GM23338 (cell line): ENCODE results near the gene KCNC4. TPM values are rescaled to one million over a fixed set of nuclear protein-coding genes. Genes with fewer than 3 reads are reported as not detected.
A peak's percentile ranks its signal among the peaks of the same experiment; 100 is the strongest.

Experiments used
- ATAC-seq: fragments of 200-7000 bp; cut with Tn5 transposase; 3 replicates; pipeline ENCODE4 v1.9.1; 2020
- DNase-seq: peaks from one replicate; pipeline ENCODE4 v3.0.0-alpha.2; 2015; ENCODE audit warnings: low spot score
- H2AFZ ChIP-seq: fragments of 200-600 bp; sonication (generic); 2 replicates; pipeline ENCODE4 v1.8.0; 2016; ENCODE audit warnings: antibody characterized with exemption, mild to moderate bottlenecking, moderate library complexity
- H3F3A ChIP-seq: fragments of 200-600 bp; sonication (generic); replicated peaks from 2 replicates; pipeline ENCODE4 v1.8.0; 2017; ENCODE audit warnings: antibody characterized with exemption, mixed run types, low read depth
- H3K27ac ChIP-seq: fragments of 200-600 bp; sonication (generic); 2 replicates; pipeline ENCODE4 v1.6.1; 2016; ENCODE audit warnings: low read depth
- H3K27me3 ChIP-seq: fragments of 200-600 bp; sonication (generic); 2 replicates; pipeline ENCODE4 v1.8.0; 2016; ENCODE audit warnings: mild to moderate bottlenecking, mixed run types, moderate library complexity; ENCODE audit not compliant: insufficient read depth
- H3K36me3 ChIP-seq: fragments of 200-600 bp; sonication (generic); 2 replicates; pipeline ENCODE4 v1.8.0; 2016; ENCODE audit warnings: mild to moderate bottlenecking; ENCODE audit not compliant: insufficient read depth
- H3K4me1 ChIP-seq: fragments of 200-600 bp; sonication (generic); 2 replicates; pipeline ENCODE4 v1.8.0; 2016; ENCODE audit warnings: mild to moderate bottlenecking, moderate library complexity; ENCODE audit not compliant: insufficient read depth
- H3K4me2 ChIP-seq: fragments of 200-600 bp; sonication (generic); 2 replicates; pipeline ENCODE4 v1.7.1; 2017; ENCODE audit warnings: mixed run types
- H3K4me3 ChIP-seq: fragments of 200-600 bp; sonication (generic); 2 replicates; pipeline ENCODE4 v1.6.1; 2016; ENCODE audit warnings: mixed run types
- H3K79me2 ChIP-seq: fragments of 200-600 bp; sonication (generic); replicated peaks from 2 replicates; pipeline ENCODE4 v1.8.0; 2017; ENCODE audit warnings: mild to moderate bottlenecking; ENCODE audit not compliant: insufficient read depth
- H3K9me2 ChIP-seq: fragments of 200-600 bp; sonication (generic); 2 replicates; pipeline ENCODE4 v1.8.0; 2017; ENCODE audit not compliant: insufficient read depth
- H4K20me1 ChIP-seq: fragments of 200-600 bp; sonication (generic); replicated peaks from 2 replicates; pipeline ENCODE4 v1.8.0; 2017; ENCODE audit warnings: mild to moderate bottlenecking; ENCODE audit not compliant: insufficient read depth
- H3K27ac Mint-ChIP-seq: 2 replicates; pipeline ENCODE4 v1.8.0; 2020; ENCODE audit warnings: inconsistent platforms, mild to moderate bottlenecking, moderate library complexity, mixed read lengths
- H3K27me3 Mint-ChIP-seq: 3 replicates; pipeline ENCODE4 v1.8.0; 2022; ENCODE audit warnings: low read depth, mild to moderate bottlenecking, moderate library complexity, mixed read lengths, inconsistent platforms; ENCODE audit not compliant: insufficient read depth, poor library complexity
- H3K36me3 Mint-ChIP-seq: 3 replicates; pipeline ENCODE4 v1.8.0; 2021; ENCODE audit warnings: low read depth, mild to moderate bottlenecking, inconsistent platforms, moderate library complexity, mixed read lengths
- H3K4me1 Mint-ChIP-seq: 3 replicates; pipeline ENCODE4 v1.8.0; 2020; ENCODE audit warnings: mild to moderate bottlenecking, inconsistent platforms, mixed read lengths
- H3K4me3 Mint-ChIP-seq: 3 replicates; pipeline ENCODE4 v1.8.0; 2021; ENCODE audit warnings: moderate library complexity, mild to moderate bottlenecking, inconsistent platforms, mixed read lengths
- H3K9me3 Mint-ChIP-seq: 3 replicates; pipeline ENCODE4 v1.8.0; 2020; ENCODE audit warnings: moderate library complexity, mild to moderate bottlenecking, inconsistent platforms, mixed read lengths
- EZH2 ChIP-seq: fragments of 200-600 bp; sonication (generic); IDR thresholded peaks from one replicate; pipeline ENCODE4 v1.8.0; 2017; ENCODE audit warnings: antibody characterized with exemption, mild to moderate bottlenecking, low read depth; ENCODE audit not compliant: unreplicated experiment
- EZH2phosphoT487 ChIP-seq: fragments of 200-600 bp; sonication (generic); IDR thresholded peaks from one replicate; pipeline ENCODE4 v1.8.1; 2018; ENCODE audit warnings: antibody characterized with exemption; ENCODE audit not compliant: unreplicated experiment
- JUNB ChIP-seq: IDR thresholded peaks from one replicate; pipeline ENCODE4 v1.6.1; 2016; ENCODE audit warnings: antibody characterized with exemption; ENCODE audit not compliant: unreplicated experiment
- NANOG ChIP-seq: IDR thresholded peaks from 2 replicates; pipeline ENCODE4 v1.6.1; 2016; ENCODE audit warnings: antibody characterized with exemption, borderline replicate concordance
- STAT1 ChIP-seq: IDR thresholded peaks from one replicate; pipeline ENCODE4 v1.6.1; 2016; ENCODE audit warnings: antibody characterized with exemption; ENCODE audit not compliant: unreplicated experiment
- polyA plus RNA-seq: library from polyadenylated mRNA; unstranded; fragments of >200 nt; fragmentation: Nextera tagmentation; extraction: Ambion mirVana; gene quantifications from 2 replicates; pipeline ENCODE4 v1.2.1, GENCODE V29; 2016
- total RNA-seq: library from RNA; depleted of rRNA; stranded (reverse); fragments of >200 nt; shearing (Covaris generic); gene quantifications from 2 replicates; pipeline ENCODE4 v1.2.3, GENCODE V29; 2014
- TF ChIP-seq, protein P1 (sequence below), 2 experiments: fragments of 200-600 bp in 1 of 2; sonication (generic) in 1 of 2; conservative IDR thresholded peaks; 2 replicates each; pipeline versions ENCODE4 v1.5.1 to v1.6.1; 2016 to 2017; ENCODE audit warnings: antibody characterized with exemption in 2 of 2, low read depth in 2 of 2, mild to moderate bottlenecking in 2 of 2, moderate library complexity in 1 of 2
- TF ChIP-seq, protein P2 (sequence below): IDR thresholded peaks from one replicate; pipeline ENCODE4 v1.6.1; 2018; ENCODE audit warnings: antibody characterized with exemption; ENCODE audit not compliant: unreplicated experiment
- TF ChIP-seq, protein P3 (sequence below): fragments of 250-450 bp; sonication (Bioruptor Pico); IDR thresholded peaks from 2 replicates; pipeline ENCODE4 v1.5.0; 2020; ENCODE audit warnings: mild to moderate bottlenecking, moderate library complexity

The KCNC4 gene
- total and polyA plus RNA-seq, 2 experiments from 2014 or later, result 3.5 to 10.7 TPM

DNA sequence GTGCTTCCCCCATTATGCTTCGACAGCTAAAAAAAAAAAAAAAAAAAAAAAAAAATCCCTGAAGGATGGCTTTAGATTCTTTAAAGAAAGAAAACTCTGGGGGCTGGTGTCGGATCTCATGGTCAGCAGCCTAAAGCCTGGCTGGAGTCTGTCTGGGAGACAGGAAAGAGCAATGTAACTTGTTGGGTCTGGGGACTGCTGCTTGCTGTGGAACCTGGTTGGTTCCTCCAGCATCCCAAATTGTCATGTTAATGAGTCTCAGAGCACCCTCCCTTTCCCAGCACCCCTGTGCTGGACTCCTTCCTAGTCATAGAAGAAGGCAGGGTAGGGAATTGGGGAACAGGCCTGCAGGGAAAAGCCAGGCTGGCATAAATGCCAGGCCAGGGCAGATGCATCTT lies 3.0 kb downstream of the KCNC4 start:
- H3K9me2 ChIP-seq, result no peaks in the 10 kb centered on the region
- no peaks in the 10 kb centered on the region; the same call in 1 of the 2 replicates for H4K20me1 ChIP-seq
- Mint-ChIP-seq H3K36me3 (no peaks in the 10 kb centered on the region; the same call in 2 of the 3 replicates), H3K4me1 (peaks cover 43% of the 10 kb centered on the region), H3K9me3 (no peaks in the 10 kb centered on the region; the same call in 2 of the 3 replicates), H3K27ac (no peak overlapping the region), H3K27me3 (peaks cover 18% of the 10 kb centered on the region), H3K4me3 (peak overlapping the region; percentile 70)
- H2AFZ ChIP-seq, result no peak overlapping the region
- H3K27ac ChIP-seq, result no peak overlapping the region
- H3K27me3 ChIP-seq, result peaks cover 36% of the 10 kb centered on the region
- H3K4me3 ChIP-seq, result peak overlapping the region; percentile 82
- peaks cover 28% of the 10 kb centered on the region for H3K4me1 ChIP-seq
- no peak for TF ChIP-seq NANOG
- no peak for TF ChIP-seq EZH2
- no peak for TF ChIP-seq JUNB
- TF ChIP-seq EZH2phosphoT487, result no peak
- TF ChIP-seq STAT1, result no peak
- TF ChIP-seq, protein P1, sequence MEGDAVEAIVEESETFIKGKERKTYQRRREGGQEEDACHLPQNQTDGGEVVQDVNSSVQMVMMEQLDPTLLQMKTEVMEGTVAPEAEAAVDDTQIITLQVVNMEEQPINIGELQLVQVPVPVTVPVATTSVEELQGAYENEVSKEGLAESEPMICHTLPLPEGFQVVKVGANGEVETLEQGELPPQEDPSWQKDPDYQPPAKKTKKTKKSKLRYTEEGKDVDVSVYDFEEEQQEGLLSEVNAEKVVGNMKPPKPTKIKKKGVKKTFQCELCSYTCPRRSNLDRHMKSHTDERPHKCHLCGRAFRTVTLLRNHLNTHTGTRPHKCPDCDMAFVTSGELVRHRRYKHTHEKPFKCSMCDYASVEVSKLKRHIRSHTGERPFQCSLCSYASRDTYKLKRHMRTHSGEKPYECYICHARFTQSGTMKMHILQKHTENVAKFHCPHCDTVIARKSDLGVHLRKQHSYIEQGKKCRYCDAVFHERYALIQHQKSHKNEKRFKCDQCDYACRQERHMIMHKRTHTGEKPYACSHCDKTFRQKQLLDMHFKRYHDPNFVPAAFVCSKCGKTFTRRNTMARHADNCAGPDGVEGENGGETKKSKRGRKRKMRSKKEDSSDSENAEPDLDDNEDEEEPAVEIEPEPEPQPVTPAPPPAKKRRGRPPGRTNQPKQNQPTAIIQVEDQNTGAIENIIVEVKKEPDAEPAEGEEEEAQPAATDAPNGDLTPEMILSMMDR (conservative IDR thresholded peaks at IDR 0.05; ENCODE audit: low read depth in 2 of 2), result no peak
- TF ChIP-seq, protein P2, sequence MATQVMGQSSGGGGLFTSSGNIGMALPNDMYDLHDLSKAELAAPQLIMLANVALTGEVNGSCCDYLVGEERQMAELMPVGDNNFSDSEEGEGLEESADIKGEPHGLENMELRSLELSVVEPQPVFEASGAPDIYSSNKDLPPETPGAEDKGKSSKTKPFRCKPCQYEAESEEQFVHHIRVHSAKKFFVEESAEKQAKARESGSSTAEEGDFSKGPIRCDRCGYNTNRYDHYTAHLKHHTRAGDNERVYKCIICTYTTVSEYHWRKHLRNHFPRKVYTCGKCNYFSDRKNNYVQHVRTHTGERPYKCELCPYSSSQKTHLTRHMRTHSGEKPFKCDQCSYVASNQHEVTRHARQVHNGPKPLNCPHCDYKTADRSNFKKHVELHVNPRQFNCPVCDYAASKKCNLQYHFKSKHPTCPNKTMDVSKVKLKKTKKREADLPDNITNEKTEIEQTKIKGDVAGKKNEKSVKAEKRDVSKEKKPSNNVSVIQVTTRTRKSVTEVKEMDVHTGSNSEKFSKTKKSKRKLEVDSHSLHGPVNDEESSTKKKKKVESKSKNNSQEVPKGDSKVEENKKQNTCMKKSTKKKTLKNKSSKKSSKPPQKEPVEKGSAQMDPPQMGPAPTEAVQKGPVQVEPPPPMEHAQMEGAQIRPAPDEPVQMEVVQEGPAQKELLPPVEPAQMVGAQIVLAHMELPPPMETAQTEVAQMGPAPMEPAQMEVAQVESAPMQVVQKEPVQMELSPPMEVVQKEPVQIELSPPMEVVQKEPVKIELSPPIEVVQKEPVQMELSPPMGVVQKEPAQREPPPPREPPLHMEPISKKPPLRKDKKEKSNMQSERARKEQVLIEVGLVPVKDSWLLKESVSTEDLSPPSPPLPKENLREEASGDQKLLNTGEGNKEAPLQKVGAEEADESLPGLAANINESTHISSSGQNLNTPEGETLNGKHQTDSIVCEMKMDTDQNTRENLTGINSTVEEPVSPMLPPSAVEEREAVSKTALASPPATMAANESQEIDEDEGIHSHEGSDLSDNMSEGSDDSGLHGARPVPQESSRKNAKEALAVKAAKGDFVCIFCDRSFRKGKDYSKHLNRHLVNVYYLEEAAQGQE, result no peak
- TF ChIP-seq, protein P3, sequence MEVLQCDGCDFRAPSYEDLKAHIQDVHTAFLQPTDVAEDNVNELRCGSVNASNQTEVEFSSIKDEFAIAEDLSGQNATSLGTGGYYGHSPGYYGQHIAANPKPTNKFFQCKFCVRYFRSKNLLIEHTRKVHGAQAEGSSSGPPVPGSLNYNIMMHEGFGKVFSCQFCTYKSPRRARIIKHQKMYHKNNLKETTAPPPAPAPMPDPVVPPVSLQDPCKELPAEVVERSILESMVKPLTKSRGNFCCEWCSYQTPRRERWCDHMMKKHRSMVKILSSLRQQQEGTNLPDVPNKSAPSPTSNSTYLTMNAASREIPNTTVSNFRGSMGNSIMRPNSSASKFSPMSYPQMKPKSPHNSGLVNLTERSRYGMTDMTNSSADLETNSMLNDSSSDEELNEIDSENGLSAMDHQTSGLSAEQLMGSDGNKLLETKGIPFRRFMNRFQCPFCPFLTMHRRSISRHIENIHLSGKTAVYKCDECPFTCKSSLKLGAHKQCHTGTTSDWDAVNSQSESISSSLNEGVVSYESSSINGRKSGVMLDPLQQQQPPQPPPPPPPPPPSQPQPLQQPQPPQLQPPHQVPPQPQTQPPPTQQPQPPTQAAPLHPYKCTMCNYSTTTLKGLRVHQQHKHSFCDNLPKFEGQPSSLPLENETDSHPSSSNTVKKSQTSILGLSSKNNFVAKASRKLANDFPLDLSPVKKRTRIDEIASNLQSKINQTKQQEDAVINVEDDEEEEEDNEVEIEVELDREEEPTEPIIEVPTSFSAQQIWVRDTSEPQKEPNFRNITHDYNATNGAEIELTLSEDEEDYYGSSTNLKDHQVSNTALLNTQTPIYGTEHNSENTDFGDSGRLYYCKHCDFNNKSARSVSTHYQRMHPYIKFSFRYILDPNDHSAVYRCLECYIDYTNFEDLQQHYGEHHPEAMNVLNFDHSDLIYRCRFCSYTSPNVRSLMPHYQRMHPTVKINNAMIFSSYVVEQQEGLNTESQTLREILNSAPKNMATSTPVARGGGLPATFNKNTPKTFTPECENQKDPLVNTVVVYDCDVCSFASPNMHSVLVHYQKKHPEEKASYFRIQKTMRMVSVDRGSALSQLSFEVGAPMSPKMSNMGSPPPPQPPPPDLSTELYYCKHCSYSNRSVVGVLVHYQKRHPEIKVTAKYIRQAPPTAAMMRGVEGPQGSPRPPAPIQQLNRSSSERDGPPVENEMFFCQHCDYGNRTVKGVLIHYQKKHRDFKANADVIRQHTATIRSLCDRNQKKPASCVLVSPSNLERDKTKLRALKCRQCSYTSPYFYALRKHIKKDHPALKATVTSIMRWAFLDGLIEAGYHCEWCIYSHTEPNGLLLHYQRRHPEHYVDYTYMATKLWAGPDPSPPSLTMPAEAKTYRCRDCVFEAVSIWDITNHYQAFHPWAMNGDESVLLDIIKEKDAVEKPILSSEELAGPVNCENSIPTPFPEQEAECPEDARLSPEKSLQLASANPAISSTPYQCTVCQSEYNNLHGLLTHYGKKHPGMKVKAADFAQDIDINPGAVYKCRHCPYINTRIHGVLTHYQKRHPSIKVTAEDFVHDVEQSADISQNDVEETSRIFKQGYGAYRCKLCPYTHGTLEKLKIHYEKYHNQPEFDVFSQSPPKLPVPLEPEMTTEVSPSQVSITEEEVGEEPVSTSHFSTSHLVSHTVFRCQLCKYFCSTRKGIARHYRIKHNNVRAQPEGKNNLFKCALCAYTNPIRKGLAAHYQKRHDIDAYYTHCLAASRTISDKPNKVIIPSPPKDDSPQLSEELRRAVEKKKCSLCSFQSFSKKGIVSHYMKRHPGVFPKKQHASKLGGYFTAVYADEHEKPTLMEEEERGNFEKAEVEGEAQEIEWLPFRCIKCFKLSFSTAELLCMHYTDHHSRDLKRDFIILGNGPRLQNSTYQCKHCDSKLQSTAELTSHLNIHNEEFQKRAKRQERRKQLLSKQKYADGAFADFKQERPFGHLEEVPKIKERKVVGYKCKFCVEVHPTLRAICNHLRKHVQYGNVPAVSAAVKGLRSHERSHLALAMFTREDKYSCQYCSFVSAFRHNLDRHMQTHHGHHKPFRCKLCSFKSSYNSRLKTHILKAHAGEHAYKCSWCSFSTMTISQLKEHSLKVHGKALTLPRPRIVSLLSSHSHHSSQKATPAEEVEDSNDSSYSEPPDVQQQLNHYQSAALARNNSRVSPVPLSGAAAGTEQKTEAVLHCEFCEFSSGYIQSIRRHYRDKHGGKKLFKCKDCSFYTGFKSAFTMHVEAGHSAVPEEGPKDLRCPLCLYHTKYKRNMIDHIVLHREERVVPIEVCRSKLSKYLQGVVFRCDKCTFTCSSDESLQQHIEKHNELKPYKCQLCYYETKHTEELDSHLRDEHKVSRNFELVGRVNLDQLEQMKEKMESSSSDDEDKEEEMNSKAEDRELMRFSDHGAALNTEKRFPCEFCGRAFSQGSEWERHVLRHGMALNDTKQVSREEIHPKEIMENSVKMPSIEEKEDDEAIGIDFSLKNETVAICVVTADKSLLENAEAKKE (CRISPR knock-in tag), result no peak
- DNase-seq (peak; percentile 54), ATAC-seq (peak; percentile 4)
- H3K4me2 ChIP-seq, result peak overlapping the region; percentile 95
- H3K36me3 ChIP-seq, result no peaks in the 10 kb centered on the region
- H3K79me2 ChIP-seq, result no peaks in the 10 kb centered on the region
- peaks cover 16% of the 10 kb centered on the region; the same call in 1 of the 2 replicates for H3F3A ChIP-seq
